Measurements from ENCODE around the gene RPL7L1. TPM values are rescaled to one million over a fixed set of nuclear protein-coding genes. Genes with fewer than 3 reads are reported as not detected.
A peak's percentile ranks its signal among the peaks of the same experiment; 100 is the strongest.
"Not testable (repeated sequence)": the region's sequence is repeated elsewhere in the genome, so short reads cannot be mapped to it uniquely, and the experiment has no call there.

Gene RPL7L1
- total RNA-seq, 1 donor from 2014 or later: 127 TPM

- peak; percentile 88 for DNase-seq (ENCODE audit: low read depth, low spot score)
Observed at GRCh38 chr6:42890311-42891198, 11.1 kb downstream of the RPL7L1 start.

- DNase-seq (ENCODE audit: low read depth, low spot score): no peak
Observed at GRCh38 chr6:42891199-42891722, 11.8 kb downstream of the RPL7L1 start.

DNA sequence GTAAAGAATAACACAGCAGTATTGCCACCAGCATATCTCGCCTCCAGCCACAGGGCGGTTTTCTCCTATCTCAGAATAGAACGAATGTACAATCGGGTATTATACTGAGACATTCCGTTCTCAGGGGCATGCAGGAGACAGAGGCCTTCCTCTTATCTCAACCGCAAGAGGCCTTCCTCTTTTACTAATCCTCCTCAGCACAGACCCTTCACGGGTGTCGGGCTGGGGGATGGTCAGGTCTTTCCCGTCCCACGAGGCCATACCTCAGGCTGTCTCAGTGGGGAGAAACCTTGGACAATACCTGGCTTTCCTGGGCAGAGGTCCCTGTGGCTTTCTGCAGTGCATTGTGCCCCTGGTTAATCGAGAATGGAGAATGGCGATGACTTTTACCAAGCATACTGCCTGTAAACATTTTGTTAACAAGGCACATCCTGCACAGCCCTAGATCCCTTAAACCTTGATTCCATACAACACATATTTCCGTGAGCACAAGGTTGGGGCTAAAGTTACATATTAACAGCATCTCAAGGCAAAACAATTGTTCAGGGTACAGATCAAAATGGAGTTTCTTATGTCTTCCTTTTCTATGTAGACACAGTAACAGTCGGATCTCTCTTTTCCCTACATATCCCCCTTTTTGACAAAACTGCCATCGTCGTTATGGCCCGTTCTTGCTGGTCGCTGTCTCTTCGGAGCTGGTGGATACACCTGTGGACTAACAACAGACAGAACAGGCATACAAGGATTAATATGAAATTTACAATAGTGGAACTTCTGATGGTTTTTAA, 14.8 kb downstream of the RPL7L1 start:
- not testable (repeated sequence) for DNase-seq (ENCODE audit: low read depth, low spot score)

GRCh38 chr6:42896178-42896719, 16.8 kb downstream of the RPL7L1 start:
- DNase-seq (ENCODE audit: low read depth, low spot score): no peak

GRCh38 chr6:42898891-42899361, 19.5 kb downstream of the RPL7L1 start:
- DNase-seq (ENCODE audit: low read depth, low spot score): no peak

- DNase-seq (ENCODE audit: low read depth, low spot score): no peak
Observed at GRCh38 chr6:42899871-42900270, 20.5 kb downstream of the RPL7L1 start.

GRCh38 chr6:42901538-42901957, 22.1 kb downstream of the RPL7L1 start:
- peak; percentile 54 for DNase-seq (ENCODE audit: low read depth, low spot score)

- not testable (repeated sequence) for DNase-seq (ENCODE audit: low read depth, low spot score)
Observed at GRCh38 chr6:42902429-42903263, 23.2 kb downstream of the RPL7L1 start.

- DNase-seq (ENCODE audit: low read depth, low spot score): no peak
Observed at GRCh38 chr6:42904467-42904866, 25.1 kb downstream of the RPL7L1 start.

DNA sequence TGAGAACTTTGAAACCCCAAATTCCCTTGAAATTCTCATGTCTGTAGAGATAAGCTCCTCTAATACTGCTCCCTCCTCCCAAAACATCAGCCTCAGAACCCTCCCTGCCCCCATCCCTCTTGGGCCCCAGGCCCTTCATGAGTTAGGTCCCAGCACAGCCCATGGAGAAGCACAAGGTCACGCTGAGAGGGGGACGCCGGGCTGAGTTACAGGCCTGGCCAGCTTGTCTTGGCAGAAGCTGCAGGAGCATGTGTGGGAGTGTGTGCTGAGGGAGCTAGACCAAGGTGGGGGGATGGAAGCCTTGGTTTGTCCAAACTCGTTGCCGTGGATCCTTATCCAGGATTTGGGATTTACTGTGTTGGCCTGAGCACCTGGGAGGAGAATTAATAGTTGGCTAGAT, 27.9 kb downstream of the RPL7L1 start:
- DNase-seq (ENCODE audit: low read depth, low spot score): no peak

- no peak for DNase-seq (ENCODE audit: low read depth, low spot score)
Observed at GRCh38 chr6:42909835-42910234, 30.4 kb downstream of the RPL7L1 start.

GRCh38 chr6:42911171-42912021, 32.0 kb downstream of the RPL7L1 start:
- DNase-seq (ENCODE audit: low read depth, low spot score): no peak

GRCh38 chr6:42914546-42914945, 35.1 kb downstream of the RPL7L1 start:
- no peak for DNase-seq (ENCODE audit: low read depth, low spot score)

GRCh38 chr6:42915732-42916131, 36.3 kb downstream of the RPL7L1 start, which contains the start of gene PTCRA:
Gene PTCRA (plus strand): TSS chr6:42916053. CDS start chr6:42916070, 17 bp downstream.
- no peak for DNase-seq (ENCODE audit: low read depth, low spot score)

DNA sequence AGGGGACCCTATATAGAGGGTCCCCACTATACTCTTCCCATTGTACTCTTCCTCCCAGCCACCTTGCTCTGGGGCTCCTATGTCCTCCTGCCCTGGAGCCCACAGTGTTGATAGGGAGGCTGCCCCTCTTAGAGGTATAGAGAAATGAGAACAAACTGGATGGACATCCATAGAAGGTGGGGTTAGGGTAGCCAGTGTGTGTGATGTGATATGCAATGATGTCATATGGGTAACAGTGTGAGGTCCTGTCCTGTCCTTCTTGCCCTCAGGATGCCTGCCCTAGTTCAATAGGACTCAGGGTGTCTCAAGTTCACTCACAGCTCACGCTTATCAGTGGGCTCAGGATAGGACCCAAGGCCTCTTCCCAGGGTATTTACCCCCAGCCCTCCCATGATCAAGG, 36.9 kb downstream of the RPL7L1 start:
- no peak for DNase-seq (ENCODE audit: low read depth, low spot score)

DNA sequence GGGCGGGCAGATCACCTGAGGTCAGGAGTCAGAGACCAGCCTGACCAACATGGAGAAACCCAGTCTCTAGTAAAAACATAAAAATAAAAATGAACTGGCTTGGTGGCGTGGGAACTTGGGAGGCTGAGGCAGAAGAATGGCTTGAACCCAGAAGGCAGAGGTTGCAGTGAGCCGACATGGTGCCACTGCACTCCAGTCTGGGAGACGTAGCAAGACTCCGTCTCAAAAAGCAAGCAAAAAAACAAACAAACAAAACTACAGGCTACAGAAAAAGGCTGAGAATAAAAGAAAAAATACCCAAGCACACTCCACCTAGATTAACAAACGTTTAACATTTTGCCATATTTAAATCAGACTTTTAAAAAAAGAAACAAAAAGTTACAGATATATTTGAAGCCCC, 42.4 kb downstream of the RPL7L1 start:
- DNase-seq (ENCODE audit: low read depth, low spot score): no peak

GRCh38 chr6:42923666-42924065, 44.2 kb downstream of the RPL7L1 start:
- DNase-seq (ENCODE audit: low read depth, low spot score): no peak

GRCh38 chr6:42925248-42925857, 45.9 kb downstream of the RPL7L1 start:
- DNase-seq (ENCODE audit: low read depth, low spot score): no peak

Measured in pulmonary artery endothelial cell (primary cell).